Gastrocnemius medialis (tissue), 4 donors: Measurements from ENCODE around the gene AFF1.

ENCODE experiments used
- CTCF ChIP-seq, 5 experiments: fragments of 450-650 bp in 3 of 5; fragments of 200-600 bp in 2 of 5; sonication (generic) in 2 of 5; IDR thresholded peaks in 4 of 5; conservative IDR thresholded peaks in 1 of 5; 1 replicate in 4 of 5; 2 replicates in 1 of 5; pipeline ENCODE4 v1.5.1; 2016 to 2019; ENCODE audit warnings: antibody characterized with exemption in 5 of 5, mild to moderate bottlenecking in 3 of 5, moderate library complexity in 3 of 5
- POLR2A ChIP-seq, 2 donors: fragments of 450-650 bp; IDR thresholded peaks; one replicate each; pipeline ENCODE4 v1.6.1; 2017; ENCODE audit warnings: antibody characterized with exemption in 2 of 2, mild to moderate bottlenecking in 2 of 2, moderate library complexity in 2 of 2

DNA sequence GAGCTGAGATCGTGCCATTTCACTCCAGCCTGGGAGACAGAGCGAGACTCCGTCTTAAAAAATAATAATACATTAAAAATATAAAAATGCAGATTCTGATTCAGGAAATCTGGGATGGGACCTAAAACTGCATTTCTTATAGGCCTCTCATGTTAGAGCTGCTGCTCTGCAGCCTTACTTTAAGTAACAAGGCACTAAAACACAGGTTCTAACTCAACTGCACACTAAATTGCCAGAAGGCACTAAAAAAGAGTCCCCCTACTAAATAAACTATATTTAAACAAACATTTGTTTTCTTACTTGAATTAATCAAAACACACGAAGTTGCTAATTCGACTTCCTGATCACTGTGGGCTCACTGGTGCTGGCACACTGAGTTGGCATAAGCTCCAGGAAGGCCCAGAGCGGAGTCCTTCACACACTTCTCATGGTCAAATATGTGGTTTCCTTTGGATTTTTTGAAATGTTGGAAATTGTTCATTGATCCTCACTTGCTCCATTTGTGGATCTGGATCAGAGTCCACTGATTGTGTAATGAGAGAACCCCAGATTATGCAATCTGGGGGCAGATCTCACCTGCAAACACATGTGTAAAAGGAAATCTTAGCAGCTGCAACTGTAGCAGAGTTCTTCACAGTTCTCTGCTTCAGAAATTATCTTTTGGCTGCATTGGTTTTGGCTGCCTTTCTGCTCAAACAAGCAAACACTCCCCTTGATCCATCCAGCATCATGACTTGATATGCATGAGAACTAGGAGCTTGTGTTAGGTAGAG is 59.3 kb downstream of the AFF1 start:
- no peak for TF ChIP-seq CTCF (IDR thresholded peaks at IDR 0.05 in 4 of 5, conservative IDR thresholded peaks at IDR 0.05 in 1 of 5)
- TF ChIP-seq POLR2A (IDR thresholded peaks at IDR 0.05) = no peak
